Left ventricle myocardium inferior (tissue), 1 donor: ENCODE results near the gene TMEM175. TPM values are rescaled to one million over a fixed set of nuclear protein-coding genes. Genes with fewer than 3 reads are reported as not detected.

Experiments
- DNase-seq: peaks from one replicate; pipeline ENCODE4 v3.0.0-alpha.2; 2020
- H3K27ac ChIP-seq: fragments of 200-600 bp; replicated peaks from 2 replicates; pipeline ENCODE4 v1.8.0; 2021
- H3K27me3 ChIP-seq: fragments of 200-600 bp; 2 replicates; pipeline ENCODE4 v1.8.0; 2021; ENCODE audit warnings: low read depth
- H3K36me3 ChIP-seq: fragments of 200-600 bp; 2 replicates; pipeline ENCODE4 v1.8.0; 2021
- H3K4me1 ChIP-seq: fragments of 200-600 bp; 2 replicates; pipeline ENCODE4 v1.8.0; 2021
- H3K4me3 ChIP-seq: fragments of 200-600 bp; 2 replicates; pipeline ENCODE4 v1.8.0; 2021; ENCODE audit warnings: mild to moderate bottlenecking, moderate library complexity
- H3K9me3 ChIP-seq: fragments of 200-600 bp; replicated peaks from 2 replicates; pipeline ENCODE4 v1.8.0; 2021
- intact Hi-C: fragments of 100-400 bp; cut with micrococcal nuclease; formaldehyde crosslinking; loops from one replicate; pipeline ENCODE4 v1.11.0; 2022
- total RNA-seq: library from RNA; stranded (reverse); fragmentation: NEBNext Ultra II Directional; extraction: Animal tissue kit (Norgen Biotek cat#: 25700); gene quantifications from one replicate; pipeline ENCODE4 v1.2.1, GENCODE V29; 2021
- TF ChIP-seq, protein P1 (sequence below): fragments of 200-600 bp; IDR thresholded peaks from 2 replicates; pipeline ENCODE4 v1.8.0; 2021; ENCODE audit warnings: antibody characterized with exemption, mild to moderate bottlenecking, borderline replicate concordance
- donor health status: DM: no; HTN: yes; CAD: no; lungs with severe emphysema.

The TMEM175 gene
- total RNA-seq, 1 donor from 2014 or later, result 20.3 TPM

DNA sequence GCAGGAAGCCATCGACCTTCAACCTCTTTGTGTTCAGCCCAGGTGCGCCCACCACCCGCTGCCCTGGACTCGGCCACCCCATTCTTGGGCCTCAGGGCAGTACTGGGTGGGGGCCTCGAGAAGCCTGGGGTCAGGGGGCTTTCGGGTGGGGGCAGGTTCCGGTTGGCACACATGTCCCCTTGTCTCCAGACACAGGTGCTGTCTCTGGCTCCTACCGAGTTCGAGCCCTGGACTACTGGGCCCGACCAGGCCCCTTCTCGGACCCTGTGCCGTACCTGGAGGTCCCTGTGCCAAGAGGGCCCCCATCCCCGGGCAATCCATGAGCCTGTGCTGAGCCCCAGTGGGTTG lies 71.8 kb downstream of the TMEM175 start:
- Histone ChIP-seq H3K27ac (no peak overlapping the region), H3K27me3 (peaks cover 96% of the 10 kb centered on the region), H3K4me1 (peaks cover 40% of the 10 kb centered on the region), H3K4me3 (no peak overlapping the region), H3K9me3 (no peaks in the 10 kb centered on the region), H3K36me3 (no peaks in the 10 kb centered on the region)
- TF ChIP-seq, protein P1, sequence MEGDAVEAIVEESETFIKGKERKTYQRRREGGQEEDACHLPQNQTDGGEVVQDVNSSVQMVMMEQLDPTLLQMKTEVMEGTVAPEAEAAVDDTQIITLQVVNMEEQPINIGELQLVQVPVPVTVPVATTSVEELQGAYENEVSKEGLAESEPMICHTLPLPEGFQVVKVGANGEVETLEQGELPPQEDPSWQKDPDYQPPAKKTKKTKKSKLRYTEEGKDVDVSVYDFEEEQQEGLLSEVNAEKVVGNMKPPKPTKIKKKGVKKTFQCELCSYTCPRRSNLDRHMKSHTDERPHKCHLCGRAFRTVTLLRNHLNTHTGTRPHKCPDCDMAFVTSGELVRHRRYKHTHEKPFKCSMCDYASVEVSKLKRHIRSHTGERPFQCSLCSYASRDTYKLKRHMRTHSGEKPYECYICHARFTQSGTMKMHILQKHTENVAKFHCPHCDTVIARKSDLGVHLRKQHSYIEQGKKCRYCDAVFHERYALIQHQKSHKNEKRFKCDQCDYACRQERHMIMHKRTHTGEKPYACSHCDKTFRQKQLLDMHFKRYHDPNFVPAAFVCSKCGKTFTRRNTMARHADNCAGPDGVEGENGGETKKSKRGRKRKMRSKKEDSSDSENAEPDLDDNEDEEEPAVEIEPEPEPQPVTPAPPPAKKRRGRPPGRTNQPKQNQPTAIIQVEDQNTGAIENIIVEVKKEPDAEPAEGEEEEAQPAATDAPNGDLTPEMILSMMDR, result no peak
- intact Hi-C loops, result no loop called here
- no peak for DNase-seq

DNA sequence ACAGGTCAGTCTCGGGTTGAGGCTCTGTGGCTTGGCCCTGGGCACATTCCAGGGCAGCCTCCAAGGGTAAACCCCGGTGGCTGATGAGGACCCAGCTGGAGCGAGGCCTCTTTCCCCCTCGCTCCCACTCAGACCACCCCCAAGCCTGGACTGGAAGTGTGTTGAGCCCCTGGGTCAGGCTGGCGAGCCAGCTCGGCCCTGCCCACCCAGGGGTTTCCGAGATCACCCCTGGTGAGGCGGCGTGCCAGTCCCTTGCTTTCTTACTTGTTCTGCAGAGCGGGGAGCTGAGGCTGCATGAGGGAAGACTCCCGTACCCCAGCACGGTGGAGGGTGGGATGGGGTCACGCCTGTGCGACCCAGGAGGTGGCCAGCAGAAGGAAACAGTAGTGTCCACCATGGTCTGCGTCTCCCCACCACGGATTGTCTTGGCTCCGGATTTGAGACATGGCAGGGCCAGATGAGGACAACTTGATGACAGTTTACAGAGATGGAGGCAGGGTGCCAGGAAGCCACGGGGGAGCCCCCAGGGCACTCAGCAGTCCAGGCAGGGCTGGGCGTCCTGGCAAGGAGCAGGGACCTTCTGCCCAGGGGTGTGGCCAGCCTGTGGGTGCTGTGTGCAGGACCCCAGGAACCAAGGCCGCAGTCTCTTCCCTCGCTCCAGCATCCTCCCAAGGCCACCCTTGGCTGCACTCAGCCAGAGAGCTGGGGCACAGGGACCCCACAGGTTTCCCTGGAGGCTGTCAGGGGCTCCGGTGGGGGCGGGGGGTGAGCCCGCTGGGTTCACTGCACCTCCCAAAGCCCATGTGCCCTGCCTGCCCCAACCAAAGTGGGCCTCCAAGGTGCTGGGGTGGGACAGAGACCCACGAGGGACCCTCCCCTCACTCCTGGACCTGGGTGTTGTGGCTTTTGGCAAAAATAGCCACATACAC lies 72.6 kb downstream of the TMEM175 start:
- peak; percentile 43 for DNase-seq
- intact Hi-C loops, result no loop called here
- H3K27me3 ChIP-seq, result peaks cover 91% of the 10 kb centered on the region
- no peaks in the 10 kb centered on the region for H3K9me3 ChIP-seq
- no peak overlapping the region for H3K4me3 ChIP-seq
- peaks cover 45% of the 10 kb centered on the region for H3K4me1 ChIP-seq
- H3K27ac ChIP-seq, result no peak overlapping the region
- TF ChIP-seq, protein P1, result no peak
- H3K36me3 ChIP-seq, result no peaks in the 10 kb centered on the region

DNA sequence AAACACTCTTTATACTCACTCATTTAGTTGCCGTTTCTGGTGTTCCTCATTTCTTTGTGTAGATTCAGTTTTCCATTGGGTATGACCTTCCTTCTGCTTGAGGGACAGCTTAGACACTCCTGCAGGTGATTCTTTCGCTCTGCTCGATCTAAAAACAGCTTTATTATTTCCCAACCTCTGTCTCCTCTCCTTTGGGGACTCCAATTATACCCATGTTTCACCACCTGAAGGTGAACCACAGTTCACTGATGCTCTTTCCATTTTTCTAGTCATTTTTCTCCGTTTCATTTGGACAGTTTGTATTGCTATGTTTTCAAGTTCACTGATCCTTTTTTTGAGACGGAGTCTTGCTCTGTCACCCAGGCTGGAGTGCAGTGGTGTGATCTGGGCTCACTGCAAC lies 74.6 kb downstream of the TMEM175 start:
- no peaks in the 10 kb centered on the region for H3K36me3 ChIP-seq
- H3K27me3 ChIP-seq, result peaks cover 70% of the 10 kb centered on the region
- TF ChIP-seq, protein P1, result no peak
- H3K4me1 ChIP-seq, result peaks cover 56% of the 10 kb centered on the region
- no peak overlapping the region for H3K4me3 ChIP-seq
- no peaks in the 10 kb centered on the region for H3K9me3 ChIP-seq
- intact Hi-C loops, result no loop called here
- DNase-seq, result no peak
- H3K27ac ChIP-seq, result no peak overlapping the region

Other genes starting within 250 kb of the TMEM175 start
- 12.0 TPM for gene SLC49A3, start 243.3 kb upstream of the TMEM175 start, total RNA-seq
- 21.5 TPM for gene PCGF3, start 226.6 kb upstream of the TMEM175 start, total RNA-seq
- gene CPLX1, start 106.3 kb upstream of the TMEM175 start, total RNA-seq, result 4.8 TPM
- 25.1 TPM for gene GAK, start 144 bp upstream of the TMEM175 start, total RNA-seq
- gene DGKQ, start 41.1 kb downstream of the TMEM175 start, total RNA-seq, result 3.5 TPM
- gene IDUA, start 54.6 kb downstream of the TMEM175 start, total RNA-seq, result 9.0 TPM
- gene SLC26A1, start 60.9 kb downstream of the TMEM175 start, total RNA-seq, result not detected
- 22.4 TPM for gene FGFRL1, start 79.2 kb downstream of the TMEM175 start, total RNA-seq
- not detected for gene RNF212, start 181.1 kb downstream of the TMEM175 start, total RNA-seq
- gene SPON2, start 240.1 kb downstream of the TMEM175 start, total RNA-seq, result 13.9 TPM